HL-60 (cell line): ENCODE data around the gene SLC17A2.

Experiments
- DNase-seq, 2 experiments: peaks; one replicate each; pipeline ENCODE4 v3.0.0-alpha.2; 2010 to 2020; ENCODE audit warnings: low read depth in 1 of 2, low spot score in 1 of 2
- H3K27ac ChIP-seq: fragments of 250-450 bp; sonication (Bioruptor Pico); replicated peaks from 2 replicates; pipeline ENCODE4 v1.5.1; 2020; ENCODE audit warnings: mild to moderate bottlenecking, moderate library complexity
- H3K27me3 ChIP-seq: fragments of 250-450 bp; sonication (Bioruptor Pico); 2 replicates; pipeline ENCODE4 v1.5.1; 2021; ENCODE audit warnings: mild to moderate bottlenecking, moderate library complexity; ENCODE audit not compliant: insufficient read depth, poor library complexity, severe bottlenecking
- H3K4me3 ChIP-seq: replicated peaks from 2 replicates; pipeline ENCODE4 v1.5.1; 2011; ENCODE audit warnings: mild to moderate bottlenecking, control low read depth, low read length; ENCODE audit not compliant: insufficient read depth
- GABPA ChIP-seq: IDR thresholded peaks from 2 replicates; pipeline ENCODE4 v1.6.1; 2012; ENCODE audit warnings: low read depth
- POLR2AphosphoS5 ChIP-seq: IDR thresholded peaks from 2 replicates; pipeline ENCODE4 v1.6.1; 2012; ENCODE audit warnings: low read depth
- REST ChIP-seq: IDR thresholded peaks from 2 replicates; pipeline ENCODE4 v1.6.1; 2012; ENCODE audit warnings: low read depth; ENCODE audit not compliant: insufficient replicate concordance
- SPI1 ChIP-seq: IDR thresholded peaks from 2 replicates; pipeline ENCODE4 v1.6.1; 2012; ENCODE audit warnings: low read depth, mild to moderate bottlenecking, borderline replicate concordance
- TF ChIP-seq, protein P1 (sequence below): IDR thresholded peaks from one replicate; pipeline ENCODE4 v1.5.1; 2011; ENCODE audit warnings: low read length, control low read depth, inconsistent platforms; ENCODE audit not compliant: insufficient read depth

SLC17A2 gene

DNA sequence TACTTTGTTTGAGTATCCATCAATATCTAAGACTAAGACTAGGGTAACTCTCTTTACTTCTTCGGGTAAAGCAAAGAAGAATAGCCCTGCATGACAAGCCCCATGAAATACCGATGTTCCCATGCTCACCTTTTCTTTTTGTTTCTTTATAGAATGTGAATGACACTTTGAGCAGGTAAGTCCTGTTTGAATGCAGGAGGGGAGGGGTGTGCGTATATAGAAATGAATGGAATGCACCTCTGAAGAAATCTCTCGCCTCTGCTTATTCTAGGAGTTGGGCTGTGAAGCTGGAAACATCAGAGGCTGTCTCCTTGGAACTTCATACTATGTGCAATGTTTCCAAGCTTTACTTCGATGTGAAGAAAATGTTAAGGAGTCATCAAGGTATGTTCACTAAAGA, 42.4 kb upstream of the SLC17A2 start:
- no peak overlapping the region for H3K4me3 ChIP-seq
- TF ChIP-seq GABPA (no peak), POLR2AphosphoS5 (no peak), REST (no peak), SPI1 (no peak)
- TF ChIP-seq, protein P1, sequence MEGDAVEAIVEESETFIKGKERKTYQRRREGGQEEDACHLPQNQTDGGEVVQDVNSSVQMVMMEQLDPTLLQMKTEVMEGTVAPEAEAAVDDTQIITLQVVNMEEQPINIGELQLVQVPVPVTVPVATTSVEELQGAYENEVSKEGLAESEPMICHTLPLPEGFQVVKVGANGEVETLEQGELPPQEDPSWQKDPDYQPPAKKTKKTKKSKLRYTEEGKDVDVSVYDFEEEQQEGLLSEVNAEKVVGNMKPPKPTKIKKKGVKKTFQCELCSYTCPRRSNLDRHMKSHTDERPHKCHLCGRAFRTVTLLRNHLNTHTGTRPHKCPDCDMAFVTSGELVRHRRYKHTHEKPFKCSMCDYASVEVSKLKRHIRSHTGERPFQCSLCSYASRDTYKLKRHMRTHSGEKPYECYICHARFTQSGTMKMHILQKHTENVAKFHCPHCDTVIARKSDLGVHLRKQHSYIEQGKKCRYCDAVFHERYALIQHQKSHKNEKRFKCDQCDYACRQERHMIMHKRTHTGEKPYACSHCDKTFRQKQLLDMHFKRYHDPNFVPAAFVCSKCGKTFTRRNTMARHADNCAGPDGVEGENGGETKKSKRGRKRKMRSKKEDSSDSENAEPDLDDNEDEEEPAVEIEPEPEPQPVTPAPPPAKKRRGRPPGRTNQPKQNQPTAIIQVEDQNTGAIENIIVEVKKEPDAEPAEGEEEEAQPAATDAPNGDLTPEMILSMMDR = no peak
- no peak overlapping the region for H3K27ac ChIP-seq
- H3K27me3 ChIP-seq = no peaks in the 10 kb centered on the region
- DNase-seq = no peak

DNA sequence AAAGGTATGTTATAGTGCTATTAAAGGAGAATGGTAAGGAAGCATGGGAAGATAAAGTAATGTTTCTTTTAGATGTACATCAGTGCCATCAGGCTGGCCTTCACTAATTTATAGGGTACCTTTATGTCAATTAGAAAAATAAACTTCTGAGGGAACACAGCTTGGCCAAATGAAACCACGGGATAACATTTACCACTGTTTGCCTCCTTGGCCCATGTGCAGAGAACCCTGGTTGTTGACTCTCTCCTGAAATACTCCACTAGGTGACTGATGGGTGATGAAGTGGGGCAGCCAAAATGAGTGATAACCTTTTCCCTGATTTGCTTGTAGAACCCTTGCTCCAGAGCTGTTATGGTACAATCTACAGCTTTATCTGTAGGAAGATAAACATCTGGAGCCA, 41.6 kb upstream of the SLC17A2 start:
- DNase-seq = no peak
- H3K4me3 ChIP-seq = no peak overlapping the region
- no peak overlapping the region for H3K27ac ChIP-seq
- TF ChIP-seq SPI1 (no peak), REST (no peak), POLR2AphosphoS5 (no peak), GABPA (no peak)
- TF ChIP-seq, protein P1 = no peak
- no peaks in the 10 kb centered on the region for H3K27me3 ChIP-seq

DNA sequence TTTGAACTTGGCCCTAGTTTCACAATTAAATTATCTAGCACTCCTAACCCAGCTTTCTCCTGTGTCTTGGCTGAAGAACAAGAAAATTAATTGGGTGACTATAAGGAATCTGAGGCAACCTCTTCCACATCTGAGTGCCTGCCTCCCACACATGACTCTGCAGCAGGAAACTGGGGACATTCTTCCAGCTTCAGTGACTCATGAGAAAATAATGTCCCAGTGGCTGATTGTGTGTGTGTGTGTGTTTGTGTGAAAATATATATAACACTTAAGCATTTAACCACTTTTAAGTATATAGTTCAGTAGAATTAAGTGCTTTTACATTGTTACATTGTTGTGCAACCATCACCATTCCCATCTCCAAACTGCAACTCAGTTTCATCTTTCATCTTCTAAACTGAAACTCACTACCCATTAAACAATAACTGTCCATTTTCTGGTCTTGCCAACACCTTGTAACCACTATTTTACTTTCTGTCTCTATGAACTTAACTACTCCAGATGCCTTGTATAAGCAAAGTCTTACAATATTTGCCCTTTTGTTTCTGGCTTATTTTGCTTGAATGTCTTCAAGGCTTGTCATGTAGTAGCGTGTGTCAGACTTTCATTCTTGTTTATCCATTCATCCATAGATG, 40.8 kb upstream of the SLC17A2 start:
- Histone ChIP-seq H3K27me3 (no peaks in the 10 kb centered on the region), H3K4me3 (no peak overlapping the region), H3K27ac (no peak overlapping the region)
- TF ChIP-seq, protein P1 = no peak
- TF ChIP-seq SPI1 (no peak), GABPA (no peak), POLR2AphosphoS5 (no peak), REST (no peak)
- peak in 1 of 2 experiments; percentile 38 for DNase-seq
